Astrocyte of the spinal cord (primary cell): Measurements from ENCODE around the gene ALDOB.

ENCODE experiments used
- DNase-seq: peaks from one replicate; pipeline ENCODE4 v3.0.0; 2011; ENCODE audit warnings: low read depth, low spot score
- H3K4me3 ChIP-seq: 2 replicates; pipeline ENCODE4 v1.5.1; 2011; ENCODE audit warnings: low read depth, mild to moderate bottlenecking, low read length, moderate library complexity
- CTCF ChIP-seq: IDR thresholded peaks from 2 replicates; pipeline ENCODE4 v1.5.1; 2012; ENCODE audit warnings: low read depth, mild to moderate bottlenecking, low read length, inconsistent platforms
- in situ Hi-C: cut with HindIII; loops from 2 replicates; pipeline ENCODE4 v1.10.0; 2017; ENCODE audit warnings: low sequenced_read_pairs

ALDOB gene

GRCh38 chr9:101442736-101443135, 7.2 kb upstream of the ALDOB start:
- TF ChIP-seq CTCF: no peak
- DNase-seq: no peak
- no peak overlapping the region for H3K4me3 ChIP-seq
- in situ Hi-C loops: no loop called here

GRCh38 chr9:101442318-101442717, 6.7 kb upstream of the ALDOB start:
- in situ Hi-C loops: no loop called here
- no peak for TF ChIP-seq CTCF
- DNase-seq: no peak

GRCh38 chr9:101440714-101441230, 5.2 kb upstream of the ALDOB start:
- in situ Hi-C loops: no loop called here
- no peak for TF ChIP-seq CTCF
- H3K4me3 ChIP-seq: no peak overlapping the region
- no peak for DNase-seq

More at GRCh38 chr9:101442318-101442717, 6.7 kb upstream of the ALDOB start:
- H3K4me3 ChIP-seq: no peak overlapping the region

GRCh38 chr9:101438523-101438922, 2.9 kb upstream of the ALDOB start:
- no peak for DNase-seq

GRCh38 chr9:101437806-101438232, 2.2 kb upstream of the ALDOB start:
- DNase-seq: no peak
- TF ChIP-seq CTCF: no peak
- in situ Hi-C loops: no loop called here
- no peak overlapping the region for H3K4me3 ChIP-seq

More at GRCh38 chr9:101438523-101438922, 2.9 kb upstream of the ALDOB start:
- H3K4me3 ChIP-seq: no peak overlapping the region
- TF ChIP-seq CTCF: no peak
- in situ Hi-C loops: no loop called here

- DNase-seq: no peak
- TF ChIP-seq CTCF: no peak
- no peak overlapping the region for H3K4me3 ChIP-seq
- in situ Hi-C loops: no loop called here
Observed at GRCh38 chr9:101434998-101435397, 576 bp downstream of the ALDOB start.

- no peak for DNase-seq
- TF ChIP-seq CTCF: no peak
- H3K4me3 ChIP-seq: no peak overlapping the region
- in situ Hi-C loops: no loop called here
Observed at GRCh38 chr9:101433229-101433628, 2.3 kb downstream of the ALDOB start.
